ENCODE data around the gene MCTP2.

DNA sequence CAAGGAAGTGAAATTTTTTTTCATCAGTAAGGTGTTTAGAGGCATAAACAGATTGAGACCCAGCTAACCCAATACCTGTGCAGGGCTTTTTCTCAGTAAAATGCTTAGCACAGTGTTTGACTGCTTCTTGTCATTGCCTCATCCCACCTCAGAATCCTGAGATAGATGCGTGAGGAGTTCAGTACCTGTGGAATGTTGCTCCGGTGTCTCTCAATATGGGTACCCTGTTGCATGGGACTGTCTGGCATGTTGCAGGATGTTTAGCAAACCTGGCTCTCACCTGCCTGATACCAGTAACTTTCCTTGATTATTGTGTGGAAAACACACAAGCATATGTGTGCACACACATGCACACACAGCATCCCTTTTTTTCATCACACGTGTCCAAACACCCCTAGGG lies 128.4 kb downstream of the MCTP2 start:
- TF ChIP-seq, protein P1, sequence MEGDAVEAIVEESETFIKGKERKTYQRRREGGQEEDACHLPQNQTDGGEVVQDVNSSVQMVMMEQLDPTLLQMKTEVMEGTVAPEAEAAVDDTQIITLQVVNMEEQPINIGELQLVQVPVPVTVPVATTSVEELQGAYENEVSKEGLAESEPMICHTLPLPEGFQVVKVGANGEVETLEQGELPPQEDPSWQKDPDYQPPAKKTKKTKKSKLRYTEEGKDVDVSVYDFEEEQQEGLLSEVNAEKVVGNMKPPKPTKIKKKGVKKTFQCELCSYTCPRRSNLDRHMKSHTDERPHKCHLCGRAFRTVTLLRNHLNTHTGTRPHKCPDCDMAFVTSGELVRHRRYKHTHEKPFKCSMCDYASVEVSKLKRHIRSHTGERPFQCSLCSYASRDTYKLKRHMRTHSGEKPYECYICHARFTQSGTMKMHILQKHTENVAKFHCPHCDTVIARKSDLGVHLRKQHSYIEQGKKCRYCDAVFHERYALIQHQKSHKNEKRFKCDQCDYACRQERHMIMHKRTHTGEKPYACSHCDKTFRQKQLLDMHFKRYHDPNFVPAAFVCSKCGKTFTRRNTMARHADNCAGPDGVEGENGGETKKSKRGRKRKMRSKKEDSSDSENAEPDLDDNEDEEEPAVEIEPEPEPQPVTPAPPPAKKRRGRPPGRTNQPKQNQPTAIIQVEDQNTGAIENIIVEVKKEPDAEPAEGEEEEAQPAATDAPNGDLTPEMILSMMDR (IDR thresholded peaks at IDR 0.05 in 8 of 11, conservative IDR thresholded peaks at IDR 0.05 in 3 of 11) = no peak
- TF ChIP-seq POLR2AphosphoS5 (IDR thresholded peaks at IDR 0.05) = no peak
- no peak for TF ChIP-seq POLR2A (IDR thresholded peaks at IDR 0.05)

Measured in spleen (tissue), 7 donors.